Measurements from ENCODE around the gene GRIN2A. TPM values are rescaled to one million over a fixed set of nuclear protein-coding genes. Genes with fewer than 3 reads are reported as not detected.
A peak's percentile ranks its signal among the peaks of the same experiment; 100 is the strongest.

The GRIN2A gene
- total and polyA plus RNA-seq, 12 donors = 0.07 to 1.2 (median 0.32) TPM; not detected in 2

- Histone ChIP-seq H3K27ac (no peak overlapping the region), H3K27me3 (no peaks in the 10 kb centered on the region), H3K36me3 (replicated peaks in 1 of 2) (no peaks in the 10 kb centered on the region), H3K9me3 (replicated peaks in 1 of 3) (no peaks in the 10 kb centered on the region), H3K4me1 (replicated peaks in 1 of 2) (no peaks in the 10 kb centered on the region), H3K4me3 (no peak overlapping the region)
- WGBS, 4 donors = 61 to 68% (median 67%) methylated on average over 7 of the region's 7 CpGs
- no peak for TF ChIP-seq POLR2A (IDR thresholded peaks at IDR 0.05)
- TF ChIP-seq CTCF (IDR thresholded peaks at IDR 0.05) = no peak
- intact Hi-C loops (cut with DNase I) = no loop called here
- no peak for DNase-seq
These were observed 308.0 kb downstream of the GRIN2A start for GRCh38 chr16:9874219-9874618.

- intact Hi-C loops (cut with DNase I) = no loop called here
- Histone ChIP-seq H3K4me3 (no peak overlapping the region), H3K27ac (no peak overlapping the region), H3K36me3 (replicated peaks in 1 of 2) (no peaks in the 10 kb centered on the region), H3K4me1 (replicated peaks in 1 of 2) (no peaks in the 10 kb centered on the region), H3K27me3 (no peaks in the 10 kb centered on the region), H3K9me3 (replicated peaks in 1 of 3) (no peaks in the 10 kb centered on the region)
- TF ChIP-seq CTCF (IDR thresholded peaks at IDR 0.05) = no peak
- TF ChIP-seq POLR2A (IDR thresholded peaks at IDR 0.05) = no peak
- DNase-seq = no peak
- 57 to 77% (median 70%) methylated on average over 2 of the region's 2 CpGs for WGBS, 4 donors
These were observed 311.3 kb downstream of the GRIN2A start for GRCh38 chr16:9870962-9871361.

- Histone ChIP-seq H3K4me3 (no peak overlapping the region), H3K27ac (no peak overlapping the region), H3K4me1 (replicated peaks in 1 of 2) (no peaks in the 10 kb centered on the region), H3K27me3 (no peaks in the 10 kb centered on the region), H3K36me3 (replicated peaks in 1 of 2) (no peaks in the 10 kb centered on the region), H3K9me3 (replicated peaks in 1 of 3) (no peaks in the 10 kb centered on the region)
- WGBS, 4 donors = 64 to 79% (median 71%) methylated on average over 3 of the region's 3 CpGs
- TF ChIP-seq POLR2A (IDR thresholded peaks at IDR 0.05) (no peak), CTCF (IDR thresholded peaks at IDR 0.05) (no peak)
- peak in 1 of 7 donors; percentile 3 for DNase-seq
- intact Hi-C loops (cut with DNase I) = no loop called here
These were observed 312.5 kb downstream of the GRIN2A start for GRCh38 chr16:9869776-9870175.

- no peaks in the 10 kb centered on the region for H3K9me3 ChIP-seq (replicated peaks in 1 of 3)
- TF ChIP-seq CTCF (IDR thresholded peaks at IDR 0.05) (no peak), POLR2A (IDR thresholded peaks at IDR 0.05) (no peak)
- H3K4me3 ChIP-seq = no peak overlapping the region
- intact Hi-C loops (cut with DNase I) = no loop called here
- 72 to 90% (median 83%) methylated on average over 2 of the region's 2 CpGs for WGBS, 4 donors
- H3K27me3 ChIP-seq = no peaks in the 10 kb centered on the region
- H3K36me3 ChIP-seq (replicated peaks in 1 of 2) = no peaks in the 10 kb centered on the region
- no peak for DNase-seq
- H3K27ac ChIP-seq = no peak overlapping the region
- H3K4me1 ChIP-seq (replicated peaks in 1 of 2) = no peaks in the 10 kb centered on the region
These were observed 313.6 kb downstream of the GRIN2A start for GRCh38 chr16:9868606-9869149.

All from adrenal gland (tissue), 12 donors.